ENCODE data around the gene FLNB.

The FLNB gene

GRCh38 chr3:58217209-58217811 is 209.1 kb downstream of the FLNB start:
- no peak for DNase-seq

- no peak for DNase-seq
These were observed 210.7 kb downstream of the FLNB start for GRCh38 chr3:58218904-58219303.

All from activated gamma-delta T cell (primary cell).